ENCODE measurements around the gene PTPRG. TPM values are rescaled to one million over a fixed set of nuclear protein-coding genes. Genes with fewer than 3 reads are reported as not detected.

The PTPRG gene
- total and polyA plus RNA-seq, 2 donors, result 3.9 to 4.1 TPM

GRCh38 chr3:61821823-61822251, 260.5 kb downstream of the PTPRG start:
- 95% methylated on average over 1 of the region's 1 CpG for WGBS
- no peaks in the 10 kb centered on the region for H3K27me3 ChIP-seq (ENCODE audit: control insufficient read depth in 2 of 2, insufficient read depth in 1 of 2, low read length in 1 of 2)
- no peak overlapping the region for H3K4me3 ChIP-seq (ENCODE audit: low read length in 2 of 2)

GRCh38 chr3:61822588-61822987, 261.2 kb downstream of the PTPRG start:
- DNase-seq (ENCODE audit: low read depth in 6 of 9, low spot score in 9 of 9), result no peak
- Histone ChIP-seq H3K4me1 (ENCODE audit: control insufficient read depth in 2 of 2, insufficient read depth in 2 of 2, low read length in 2 of 2) (no peaks in the 10 kb centered on the region), H3K27ac (ENCODE audit: low read depth in 1 of 2, low read length in 1 of 2) (no peak overlapping the region), H3K36me3 (ENCODE audit: control insufficient read depth in 2 of 2, insufficient read depth in 2 of 2, low read length in 1 of 2) (no peaks in the 10 kb centered on the region), H3K4me3 (ENCODE audit: low read length in 2 of 2) (no peak overlapping the region), H3K9me3 (ENCODE audit: control insufficient read depth in 2 of 2, insufficient read depth in 1 of 2, low read length in 1 of 2) (no peaks in the 10 kb centered on the region), H3K27me3 (ENCODE audit: control insufficient read depth in 2 of 2, insufficient read depth in 1 of 2, low read length in 1 of 2) (no peaks in the 10 kb centered on the region)
- 90% methylated on average over 2 of the region's 2 CpGs for WGBS

More at GRCh38 chr3:61821823-61822251, 260.5 kb downstream of the PTPRG start:
- Histone ChIP-seq H3K9me3 (ENCODE audit: control insufficient read depth in 2 of 2, insufficient read depth in 1 of 2, low read length in 1 of 2) (no peaks in the 10 kb centered on the region), H3K27ac (ENCODE audit: low read depth in 1 of 2, low read length in 1 of 2) (no peak overlapping the region), H3K4me1 (ENCODE audit: control insufficient read depth in 2 of 2, insufficient read depth in 2 of 2, low read length in 2 of 2) (no peaks in the 10 kb centered on the region), H3K36me3 (ENCODE audit: control insufficient read depth in 2 of 2, insufficient read depth in 2 of 2, low read length in 1 of 2) (no peaks in the 10 kb centered on the region)
- no peak for DNase-seq (ENCODE audit: low read depth in 6 of 9, low spot score in 9 of 9)

GRCh38 chr3:61824553-61825135, 263.3 kb downstream of the PTPRG start:
- WGBS, result 93% methylated on average over 2 of the region's 2 CpGs
- Histone ChIP-seq H3K36me3 (ENCODE audit: control insufficient read depth in 2 of 2, insufficient read depth in 2 of 2, low read length in 1 of 2) (no peaks in the 10 kb centered on the region), H3K9me3 (ENCODE audit: control insufficient read depth in 2 of 2, insufficient read depth in 1 of 2, low read length in 1 of 2) (no peaks in the 10 kb centered on the region), H3K27ac (ENCODE audit: low read depth in 1 of 2, low read length in 1 of 2) (no peak overlapping the region), H3K27me3 (ENCODE audit: control insufficient read depth in 2 of 2, insufficient read depth in 1 of 2, low read length in 1 of 2) (no peaks in the 10 kb centered on the region), H3K4me1 (ENCODE audit: control insufficient read depth in 2 of 2, insufficient read depth in 2 of 2, low read length in 2 of 2) (no peaks in the 10 kb centered on the region), H3K4me3 (ENCODE audit: low read length in 2 of 2) (no peak overlapping the region)
- DNase-seq (ENCODE audit: low read depth in 6 of 9, low spot score in 9 of 9), result no peak

GRCh38 chr3:61826161-61826560, 264.8 kb downstream of the PTPRG start:
- 82% methylated on average over 5 of the region's 5 CpGs for WGBS
- Histone ChIP-seq H3K36me3 (ENCODE audit: control insufficient read depth in 2 of 2, insufficient read depth in 2 of 2, low read length in 1 of 2) (no peaks in the 10 kb centered on the region), H3K4me1 (ENCODE audit: control insufficient read depth in 2 of 2, insufficient read depth in 2 of 2, low read length in 2 of 2) (no peaks in the 10 kb centered on the region), H3K4me3 (ENCODE audit: low read length in 2 of 2) (no peak overlapping the region), H3K9me3 (ENCODE audit: control insufficient read depth in 2 of 2, insufficient read depth in 1 of 2, low read length in 1 of 2) (no peaks in the 10 kb centered on the region), H3K27ac (ENCODE audit: low read depth in 1 of 2, low read length in 1 of 2) (no peak overlapping the region), H3K27me3 (ENCODE audit: control insufficient read depth in 2 of 2, insufficient read depth in 1 of 2, low read length in 1 of 2) (no peaks in the 10 kb centered on the region)
- no peak for DNase-seq (ENCODE audit: low read depth in 6 of 9, low spot score in 9 of 9)

GRCh38 chr3:61828184-61828874, 267.0 kb downstream of the PTPRG start:
- Histone ChIP-seq H3K4me3 (ENCODE audit: low read length in 2 of 2) (no peak overlapping the region), H3K27ac (ENCODE audit: low read depth in 1 of 2, low read length in 1 of 2) (no peak overlapping the region), H3K9me3 (ENCODE audit: control insufficient read depth in 2 of 2, insufficient read depth in 1 of 2, low read length in 1 of 2) (no peaks in the 10 kb centered on the region), H3K4me1 (ENCODE audit: control insufficient read depth in 2 of 2, insufficient read depth in 2 of 2, low read length in 2 of 2) (no peaks in the 10 kb centered on the region), H3K27me3 (ENCODE audit: control insufficient read depth in 2 of 2, insufficient read depth in 1 of 2, low read length in 1 of 2) (no peaks in the 10 kb centered on the region), H3K36me3 (ENCODE audit: control insufficient read depth in 2 of 2, insufficient read depth in 2 of 2, low read length in 1 of 2) (no peaks in the 10 kb centered on the region)
- WGBS, result 85% methylated on average over 7 of the region's 7 CpGs
- DNase-seq (ENCODE audit: low read depth in 6 of 9, low spot score in 9 of 9), result no peak

GRCh38 chr3:61828880-61829721, 267.7 kb downstream of the PTPRG start:
- no peak for DNase-seq (ENCODE audit: low read depth in 6 of 9, low spot score in 9 of 9)

GRCh38 chr3:61829722-61830350, 268.5 kb downstream of the PTPRG start:
- no peaks in the 10 kb centered on the region for H3K9me3 ChIP-seq (ENCODE audit: control insufficient read depth in 2 of 2, insufficient read depth in 1 of 2, low read length in 1 of 2)
- WGBS, result 83% methylated on average over 5 of the region's 5 CpGs
- no peaks in the 10 kb centered on the region for H3K27me3 ChIP-seq (ENCODE audit: control insufficient read depth in 2 of 2, insufficient read depth in 1 of 2, low read length in 1 of 2)
- H3K4me1 ChIP-seq (ENCODE audit: control insufficient read depth in 2 of 2, insufficient read depth in 2 of 2, low read length in 2 of 2), result no peaks in the 10 kb centered on the region
- H3K36me3 ChIP-seq (ENCODE audit: control insufficient read depth in 2 of 2, insufficient read depth in 2 of 2, low read length in 1 of 2), result no peaks in the 10 kb centered on the region
- H3K4me3 ChIP-seq (ENCODE audit: low read length in 2 of 2), result no peak overlapping the region
- DNase-seq (ENCODE audit: low read depth in 6 of 9, low spot score in 9 of 9), result no peak
- H3K27ac ChIP-seq (ENCODE audit: low read depth in 1 of 2, low read length in 1 of 2), result no peak overlapping the region

More at GRCh38 chr3:61828880-61829721, 267.7 kb downstream of the PTPRG start:
- Histone ChIP-seq H3K27me3 (ENCODE audit: control insufficient read depth in 2 of 2, insufficient read depth in 1 of 2, low read length in 1 of 2) (no peaks in the 10 kb centered on the region), H3K27ac (ENCODE audit: low read depth in 1 of 2, low read length in 1 of 2) (no peak overlapping the region), H3K36me3 (ENCODE audit: control insufficient read depth in 2 of 2, insufficient read depth in 2 of 2, low read length in 1 of 2) (no peaks in the 10 kb centered on the region), H3K4me3 (ENCODE audit: low read length in 2 of 2) (no peak overlapping the region), H3K4me1 (ENCODE audit: control insufficient read depth in 2 of 2, insufficient read depth in 2 of 2, low read length in 2 of 2) (no peaks in the 10 kb centered on the region), H3K9me3 (ENCODE audit: control insufficient read depth in 2 of 2, insufficient read depth in 1 of 2, low read length in 1 of 2) (no peaks in the 10 kb centered on the region)
- 83% methylated on average over 16 of the region's 16 CpGs for WGBS

GRCh38 chr3:61831973-61832372, 270.6 kb downstream of the PTPRG start:
- no peak overlapping the region for H3K4me3 ChIP-seq (ENCODE audit: low read length in 2 of 2)
- H3K9me3 ChIP-seq (ENCODE audit: control insufficient read depth in 2 of 2, insufficient read depth in 1 of 2, low read length in 1 of 2), result no peaks in the 10 kb centered on the region
- 87% methylated on average over 1 of the region's 1 CpG for WGBS
- no peak overlapping the region for H3K27ac ChIP-seq (ENCODE audit: low read depth in 1 of 2, low read length in 1 of 2)
- no peaks in the 10 kb centered on the region for H3K36me3 ChIP-seq (ENCODE audit: control insufficient read depth in 2 of 2, insufficient read depth in 2 of 2, low read length in 1 of 2)
- no peaks in the 10 kb centered on the region for H3K27me3 ChIP-seq (ENCODE audit: control insufficient read depth in 2 of 2, insufficient read depth in 1 of 2, low read length in 1 of 2)
- DNase-seq (ENCODE audit: low read depth in 6 of 9, low spot score in 9 of 9), result no peak
- no peaks in the 10 kb centered on the region for H3K4me1 ChIP-seq (ENCODE audit: control insufficient read depth in 2 of 2, insufficient read depth in 2 of 2, low read length in 2 of 2)
